Left kidney (tissue), 2 donors: Measurements from ENCODE around the gene ANXA4. TPM values are rescaled to one million over a fixed set of nuclear protein-coding genes. Genes with fewer than 3 reads are reported as not detected.

Experiments used
- DNase-seq: peaks from one replicate; pipeline ENCODE4 v3.0.0-alpha.2; 2013
- polyA plus RNA-seq: library from polyadenylated mRNA; unstranded; fragments of 120-200 nt; gene quantifications from one replicate; pipeline ENCODE4 v1.2.1, GENCODE V29; 2013; ENCODE audit not compliant: insufficient read length

The ANXA4 gene
- polyA plus RNA-seq, 1 donor, result 201 TPM

GRCh38 chr2:69844560-69844959 is 102.6 kb downstream of the ANXA4 start:
- no peak for DNase-seq

- no peak for DNase-seq
These were observed 104.5 kb downstream of the ANXA4 start for GRCh38 chr2:69846182-69847067.

- no peak for DNase-seq
These were observed 105.3 kb downstream of the ANXA4 start for GRCh38 chr2:69847068-69847828.

GRCh38 chr2:69848186-69848790 is 106.4 kb downstream of the ANXA4 start:
- DNase-seq, result no peak

GRCh38 chr2:69858261-69858660 is 116.3 kb downstream of the ANXA4 start:
- DNase-seq, result no peak

- DNase-seq, result no peak
These were observed 121.4 kb downstream of the ANXA4 start for GRCh38 chr2:69863298-69863697.

Other genes starting within 250 kb of the ANXA4 start
- gene AAK1, start 98.4 kb upstream of the ANXA4 start, polyA plus RNA-seq, result 26.5 TPM
- gene GMCL1, start 87.5 kb downstream of the ANXA4 start, polyA plus RNA-seq, result 41.3 TPM
- 74.1 TPM for gene SNRNP27, start 151.8 kb downstream of the ANXA4 start, polyA plus RNA-seq
- 15.6 TPM for gene MXD1, start 173.0 kb downstream of the ANXA4 start, polyA plus RNA-seq
- 4.7 TPM for gene ASPRV1, start 219.5 kb downstream of the ANXA4 start, polyA plus RNA-seq